K562 (cell line): Measurements from ENCODE around the gene CCL5. TPM values are rescaled to one million over a fixed set of nuclear protein-coding genes. Genes with fewer than 3 reads are reported as not detected.

ENCODE experiments used
- ATAC-seq: fragments of 200-7000 bp; cut with Tn5 transposase; 3 replicates; pipeline ENCODE4 v1.9.1; 2020; ENCODE audit warnings: moderate library complexity
- BruUV-seq: library from RNA; stranded (reverse); fragments of 400-500 nt; replicated peaks from 2 replicates; lab custom pipeline; 2021; lab: Mats Ljungman, UMichigan
- CTCF ChIA-PET: fragments of 300-600 bp; formaldehyde crosslinking; extraction: SDS; loops from one replicate; lab custom pipeline; 2021; ENCODE audit warnings: low intra/inter-chr PET ratio; lab: Yijun Ruan, JAX
- POLR2A ChIA-PET: fragments of 300-600, 350-650 bp; sonication (Branson Sonifier 250); formaldehyde crosslinking; extraction: SDS; loops from one replicate; lab custom pipeline; 2021; ENCODE audit warnings: antibody characterized with exemption, inconsistent platforms; lab: Yijun Ruan, JAX
- DNase-seq, 4 experiments: peaks; one replicate each; pipeline versions ENCODE4 v3.0.0 to v3.0.0-alpha.2; 2011 to 2018; ENCODE audit warnings: low spot score in 3 of 4, mixed read lengths in 3 of 4; ENCODE audit errors: extremely low read depth in 1 of 4
- FAIRE-seq: peaks from 2 replicates; lab custom pipeline; 2011; peaks lifted over from hg19 to GRCh38; lab: Jason Lieb, UNC
- H2AFZ ChIP-seq: 2 replicates; pipeline ENCODE4 v1.6.0; 2011; ENCODE audit warnings: low read depth, low read length, control low read depth, inconsistent platforms
- H3K27ac ChIP-seq: fragments of 200-600 bp; 3 replicates; pipeline ENCODE4 v1.8.0; 2011; ENCODE audit warnings: low read depth, mild to moderate bottlenecking, control low read depth, inconsistent platforms, low read length, moderate library complexity, mixed read lengths; ENCODE audit errors: extremely low read depth
- H3K27me3 ChIP-seq, 2 experiments: fragments of 300-600 bp in 1 of 2; 2 replicates in 1 of 2; 3 replicates in 1 of 2; pipeline versions ENCODE4 v1.6.0 to v1.8.0; 2011; ENCODE audit warnings: inconsistent platforms in 2 of 2, low read length in 2 of 2, mild to moderate bottlenecking in 1 of 2, mixed read lengths in 1 of 2, moderate library complexity in 1 of 2; ENCODE audit not compliant: control insufficient read depth in 2 of 2, insufficient read depth in 2 of 2
- H3K36me3 ChIP-seq: fragments of 300-600 bp; 3 replicates; pipeline ENCODE4 v1.8.0; 2011; ENCODE audit warnings: mild to moderate bottlenecking, low read length, inconsistent platforms; ENCODE audit not compliant: control insufficient read depth, insufficient read depth
- H3K4me1 ChIP-seq, 2 experiments: fragments of 200-600 bp in 1 of 2; replicated peaks in 1 of 2; 2 replicates in 1 of 2; 3 replicates in 1 of 2; pipeline versions ENCODE4 v1.5.1 to v1.8.0; 2011; ENCODE audit warnings: inconsistent platforms in 2 of 2, low read length in 2 of 2, mild to moderate bottlenecking in 1 of 2, mixed read lengths in 1 of 2, moderate library complexity in 1 of 2; ENCODE audit not compliant: control insufficient read depth in 2 of 2, insufficient read depth in 2 of 2
- H3K4me2 ChIP-seq: 2 replicates; pipeline ENCODE4 v1.6.1; 2011; ENCODE audit warnings: low read length, control low read depth, inconsistent platforms, mixed read lengths; ENCODE audit not compliant: insufficient read depth
- H3K4me3 ChIP-seq: fragments of 200-600 bp; sonication (generic), shearing (Covaris generic); 2 replicates; pipeline ENCODE4 v1.5.1; 2016; ENCODE audit warnings: control low read depth, inconsistent platforms
- H3K79me2 ChIP-seq: fragments of 200-600 bp; 3 replicates; pipeline ENCODE4 v1.8.0; 2011; ENCODE audit warnings: low read length, inconsistent platforms; ENCODE audit not compliant: control insufficient read depth, insufficient read depth
- H3K9ac ChIP-seq, 2 experiments: 2 replicates each; pipeline versions ENCODE4 v1.6.0 to v1.6.1; 2011; ENCODE audit warnings: low read depth in 2 of 2, low read length in 2 of 2, control low read depth in 1 of 2, inconsistent platforms in 1 of 2, mild to moderate bottlenecking in 1 of 2, mixed read lengths in 1 of 2; ENCODE audit not compliant: insufficient read depth in 1 of 2
- H3K9me1 ChIP-seq: one replicate; pipeline ENCODE4 v1.6.0; 2011; ENCODE audit warnings: inconsistent platforms, mild to moderate bottlenecking, low read length, moderate library complexity; ENCODE audit not compliant: control insufficient read depth, insufficient read depth
- H3K9me3 ChIP-seq: replicated peaks from 2 replicates; pipeline ENCODE4 v1.5.1; 2011; ENCODE audit warnings: low read depth, low read length, inconsistent platforms; ENCODE audit not compliant: control insufficient read depth, insufficient read depth
- H4K20me1 ChIP-seq: replicated peaks from 2 replicates; pipeline ENCODE4 v1.6.1; 2011; ENCODE audit warnings: low read length, inconsistent platforms, mixed read lengths; ENCODE audit not compliant: control insufficient read depth, insufficient read depth
- FOXJ2 ChIP-seq: fragments of 200-800 bp; sonication (Bioruptor generic); IDR thresholded peaks from 2 replicates; pipeline ENCODE4 v1.6.1; 2016; ENCODE audit warnings: missing genetic modification characterization, missing compliant biosample characterization
- HIVEP1 ChIP-seq: fragments of 250-450 bp; sonication (Bioruptor Pico); IDR thresholded peaks from 2 replicates; pipeline ENCODE4 v1.4.0; 2020; ENCODE audit warnings: mild to moderate bottlenecking
- SMARCE1 ChIP-seq: fragments of 450-650 bp; IDR thresholded peaks from 2 replicates; pipeline ENCODE4 v1.7.1; 2016; ENCODE audit warnings: mild to moderate bottlenecking
- WGBS: fragments of 100-300 bp; shearing (Covaris generic); methylation state at CpG from one replicate; pipeline ENCODE4 v1.1.6; 2016; ENCODE audit warnings: low coverage, mixed read lengths; ENCODE audit not compliant: insufficient coverage; ENCODE audit errors: missing lambda C conversion rate; 5-methylcytosine and 5-hydroxymethylcytosine counted together
- in situ Hi-C: fragments of 300-500 bp; cut with MboI; formaldehyde crosslinking; loops from 4 replicates; pipeline ENCODE4 v1.15.0; 2018; ENCODE audit warnings: inconsistent platforms, mixed read lengths
- intact Hi-C: fragments of 100-400 bp; cut with micrococcal nuclease; formaldehyde crosslinking; loops from 2 replicates; pipeline ENCODE4 v1.14.2; 2022
- polyA plus RNA-seq, 8 experiments: library from polyadenylated mRNA; depleted of rRNA in 4 of 8; stranded (reverse) in 5 of 8; unstranded in 3 of 8; fragments of >200 nt; fragmentation: Nextera tagmentation in 2 of 8; fragmentation: Illumina TruSeq in 1 of 8; extraction: Ambion mirVana in 2 of 8; extraction: Trizol in 1 of 8; gene quantifications; 2 replicates each; pipeline versions ENCODE4 v1.2.1 to v1.2.3, GENCODE V29; 2011 to 2014; ENCODE audit warnings: inconsistent platforms in 1 of 8, missing spikeins in 1 of 8
- total RNA-seq, 7 experiments: library from RNA; depleted of rRNA in 6 of 7; stranded (reverse); fragments of >200 nt in 6 of 7; fragmentation: Illumina TruSeq in 2 of 7; extraction: Trizol in 2 of 7; gene quantifications; 2 replicates each; pipeline versions ENCODE4 v1.2.1 to v1.2.3, GENCODE V29; 2011 to 2021; ENCODE audit warnings: low replicate concordance in 1 of 7
- TF ChIP-seq, protein P1 (sequence below): fragments of 450-650 bp; IDR thresholded peaks from 2 replicates; pipeline ENCODE4 v1.6.1; 2016
- TF ChIP-seq, protein P2 (sequence below): fragments of 450-650 bp; conservative IDR thresholded peaks from 2 replicates; pipeline ENCODE4 v1.6.1; 2016; ENCODE audit warnings: missing genetic modification characterization, low read depth, mild to moderate bottlenecking, missing compliant biosample characterization, moderate library complexity

The CCL5 gene
- total and polyA plus RNA-seq, 9 of the 15 experiments (the other 6 are each of a cell fraction or from before 2014, with no cell fraction given), result 0.18 to 0.59 (median 0.45) TPM; not detected in 1

DNA sequence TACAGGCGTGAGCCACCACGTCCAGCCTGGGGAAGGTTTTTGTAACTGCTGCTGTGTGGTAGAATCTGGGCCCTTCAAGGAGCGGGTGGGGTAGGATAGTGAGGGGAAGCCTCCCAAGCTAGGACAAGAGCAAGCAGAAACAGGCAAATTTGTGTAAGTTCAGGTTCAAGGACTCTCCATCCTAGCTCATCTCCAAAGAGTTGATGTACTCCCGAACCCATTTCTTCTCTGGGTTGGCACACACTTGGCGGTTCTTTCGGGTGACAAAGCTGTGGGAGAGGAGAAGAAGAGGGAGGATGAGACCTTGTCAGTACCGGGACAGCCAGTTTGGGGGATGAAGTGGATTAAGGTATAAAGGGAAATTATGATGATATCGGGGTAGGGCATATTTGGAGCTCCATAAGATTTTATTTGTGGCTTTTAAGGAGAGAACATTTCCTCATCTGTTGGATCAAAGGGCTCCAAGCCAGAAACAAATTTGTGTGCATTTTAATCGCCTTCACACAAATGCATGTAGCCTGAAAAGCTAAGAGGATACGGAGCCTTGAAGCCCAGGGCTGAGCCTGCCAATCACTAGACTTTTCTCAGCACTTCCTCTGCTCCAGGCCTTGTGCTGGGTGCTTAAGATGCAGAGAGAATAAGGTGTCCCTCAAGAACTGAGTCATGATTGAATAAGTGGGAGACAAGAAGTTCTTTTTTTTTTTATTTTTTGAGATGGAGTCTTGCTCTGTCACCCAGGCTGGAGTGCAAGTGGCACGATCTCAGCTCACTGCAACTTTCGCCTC is 7.8 kb downstream of the CCL5 start:
- Histone ChIP-seq H3K4me2 (no peak overlapping the region), H3K36me3 (no peaks in the 10 kb centered on the region), H4K20me1 (no peaks in the 10 kb centered on the region), H2AFZ (no peak overlapping the region), H3K27ac (no peak overlapping the region), H3K27me3 (no peaks in the 10 kb centered on the region), H3K4me1 (no peaks in the 10 kb centered on the region; a peak in 1 of 5 replicates), H3K9me3 (no peaks in the 10 kb centered on the region), H3K79me2 (no peaks in the 10 kb centered on the region), H3K9me1 (no peaks in the 10 kb centered on the region), H3K4me3 (no peak overlapping the region), H3K9ac (no peak overlapping the region)
- in situ Hi-C loops (no loop called here), intact Hi-C loops (no loop called here)
- ChIA-PET CTCF (no interaction called here), POLR2A (interaction anchor here (0.9 to 1.2 kb wide), 4 partner anchors 8 to 38 kb away, joined by 3 to 5 read pairs (median 4); partner anchors contain the start of gene CCL5)
- no peak for TF ChIP-seq SMARCE1
- TF ChIP-seq HIVEP1 (CRISPR knock-in tag), result no peak
- TF ChIP-seq, protein P1, sequence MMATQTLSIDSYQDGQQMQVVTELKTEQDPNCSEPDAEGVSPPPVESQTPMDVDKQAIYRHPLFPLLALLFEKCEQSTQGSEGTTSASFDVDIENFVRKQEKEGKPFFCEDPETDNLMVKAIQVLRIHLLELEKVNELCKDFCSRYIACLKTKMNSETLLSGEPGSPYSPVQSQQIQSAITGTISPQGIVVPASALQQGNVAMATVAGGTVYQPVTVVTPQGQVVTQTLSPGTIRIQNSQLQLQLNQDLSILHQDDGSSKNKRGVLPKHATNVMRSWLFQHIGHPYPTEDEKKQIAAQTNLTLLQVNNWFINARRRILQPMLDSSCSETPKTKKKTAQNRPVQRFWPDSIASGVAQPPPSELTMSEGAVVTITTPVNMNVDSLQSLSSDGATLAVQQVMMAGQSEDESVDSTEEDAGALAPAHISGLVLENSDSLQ, result peak; percentile 29; the same call in 1 of the 2 replicates
- TF ChIP-seq, protein P2, sequence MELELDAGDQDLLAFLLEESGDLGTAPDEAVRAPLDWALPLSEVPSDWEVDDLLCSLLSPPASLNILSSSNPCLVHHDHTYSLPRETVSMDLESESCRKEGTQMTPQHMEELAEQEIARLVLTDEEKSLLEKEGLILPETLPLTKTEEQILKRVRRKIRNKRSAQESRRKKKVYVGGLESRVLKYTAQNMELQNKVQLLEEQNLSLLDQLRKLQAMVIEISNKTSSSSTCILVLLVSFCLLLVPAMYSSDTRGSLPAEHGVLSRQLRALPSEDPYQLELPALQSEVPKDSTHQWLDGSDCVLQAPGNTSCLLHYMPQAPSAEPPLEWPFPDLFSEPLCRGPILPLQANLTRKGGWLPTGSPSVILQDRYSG (tag), result no peak
- no peak for TF ChIP-seq FOXJ2
- no TSS peak for BruUV-seq
- ATAC-seq (no peak), FAIRE-seq (no peak), DNase-seq (no peak)
- 49% methylated on average over 12 of the region's 12 CpGs for WGBS
